SU-DHL-6 (cell line): ENCODE measurements around the gene GRIK4.

Source experiments
- EZH2phosphoT487 ChIP-seq: fragments of 200-600 bp; sonication (generic), shearing (Covaris generic); conservative IDR thresholded peaks from 2 replicates; pipeline ENCODE4 v1.6.1; 2018; ENCODE audit warnings: mild to moderate bottlenecking, antibody characterized with exemption, low read length, moderate library complexity, mixed read lengths
- TF ChIP-seq, protein P1 (sequence below): fragments of 200-600 bp; sonication (generic); IDR thresholded peaks from one replicate; pipeline ENCODE4 v1.5.1; 2017; ENCODE audit warnings: antibody characterized with exemption, mild to moderate bottlenecking, low read length, moderate library complexity; ENCODE audit not compliant: insufficient read depth, poor library complexity, severe bottlenecking

DNA sequence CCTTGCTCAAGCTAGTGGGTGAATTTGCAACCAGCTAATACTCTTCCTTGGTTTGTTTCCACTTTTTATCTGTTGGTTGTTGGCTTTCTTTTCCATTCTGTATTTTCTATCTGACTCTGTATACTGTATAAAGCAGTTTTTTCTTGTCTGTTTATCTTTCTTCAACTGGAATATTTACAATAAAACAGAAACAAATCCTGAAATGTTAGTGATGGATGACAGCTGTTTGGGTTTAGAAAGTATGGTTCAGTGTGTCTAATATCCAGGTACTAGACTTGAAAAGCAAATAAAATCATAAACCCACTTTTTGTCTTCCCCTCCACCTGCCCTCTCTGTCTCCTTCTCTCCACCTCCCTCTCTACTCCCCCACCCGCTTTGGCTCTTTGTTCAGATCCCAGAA, 477.1 kb downstream of the GRIK4 start:
- TF ChIP-seq, protein P1, sequence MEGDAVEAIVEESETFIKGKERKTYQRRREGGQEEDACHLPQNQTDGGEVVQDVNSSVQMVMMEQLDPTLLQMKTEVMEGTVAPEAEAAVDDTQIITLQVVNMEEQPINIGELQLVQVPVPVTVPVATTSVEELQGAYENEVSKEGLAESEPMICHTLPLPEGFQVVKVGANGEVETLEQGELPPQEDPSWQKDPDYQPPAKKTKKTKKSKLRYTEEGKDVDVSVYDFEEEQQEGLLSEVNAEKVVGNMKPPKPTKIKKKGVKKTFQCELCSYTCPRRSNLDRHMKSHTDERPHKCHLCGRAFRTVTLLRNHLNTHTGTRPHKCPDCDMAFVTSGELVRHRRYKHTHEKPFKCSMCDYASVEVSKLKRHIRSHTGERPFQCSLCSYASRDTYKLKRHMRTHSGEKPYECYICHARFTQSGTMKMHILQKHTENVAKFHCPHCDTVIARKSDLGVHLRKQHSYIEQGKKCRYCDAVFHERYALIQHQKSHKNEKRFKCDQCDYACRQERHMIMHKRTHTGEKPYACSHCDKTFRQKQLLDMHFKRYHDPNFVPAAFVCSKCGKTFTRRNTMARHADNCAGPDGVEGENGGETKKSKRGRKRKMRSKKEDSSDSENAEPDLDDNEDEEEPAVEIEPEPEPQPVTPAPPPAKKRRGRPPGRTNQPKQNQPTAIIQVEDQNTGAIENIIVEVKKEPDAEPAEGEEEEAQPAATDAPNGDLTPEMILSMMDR = no peak
- no peak for TF ChIP-seq EZH2phosphoT487
